Measurements from ENCODE around the gene PKDCC.
"Not testable (repeated sequence)": the region's sequence is repeated elsewhere in the genome, so short reads cannot be mapped to it uniquely, and the experiment has no call there.

Gene PKDCC

GRCh38 chr2:42063431-42064171, 15.8 kb downstream of the PKDCC start:
- no peak for DNase-seq (ENCODE audit: low read depth in 2 of 2)

- DNase-seq (ENCODE audit: low read depth in 2 of 2): no peak
These were observed 16.7 kb downstream of the PKDCC start for GRCh38 chr2:42064417-42064942.

DNA sequence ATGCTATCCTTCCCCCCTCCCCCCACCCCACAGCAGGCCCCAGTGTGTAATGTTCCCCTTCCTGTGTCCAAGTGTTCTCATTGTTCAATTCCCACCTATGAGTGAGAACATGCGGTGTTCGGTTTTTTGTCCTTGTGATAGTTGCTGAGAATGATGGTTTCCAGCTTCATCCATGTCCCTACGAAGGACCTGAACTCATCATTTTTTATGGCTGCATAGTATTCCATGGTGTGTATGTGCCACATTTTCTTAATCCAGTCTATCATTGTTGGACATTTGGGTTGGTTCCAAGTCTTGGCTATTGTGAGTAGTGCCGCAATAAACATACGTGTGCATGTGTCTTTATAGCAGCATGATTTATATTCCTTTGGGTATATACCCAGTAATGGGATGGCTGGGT, 17.9 kb downstream of the PKDCC start:
- DNase-seq (ENCODE audit: low read depth in 2 of 2): not testable (repeated sequence)

DNA sequence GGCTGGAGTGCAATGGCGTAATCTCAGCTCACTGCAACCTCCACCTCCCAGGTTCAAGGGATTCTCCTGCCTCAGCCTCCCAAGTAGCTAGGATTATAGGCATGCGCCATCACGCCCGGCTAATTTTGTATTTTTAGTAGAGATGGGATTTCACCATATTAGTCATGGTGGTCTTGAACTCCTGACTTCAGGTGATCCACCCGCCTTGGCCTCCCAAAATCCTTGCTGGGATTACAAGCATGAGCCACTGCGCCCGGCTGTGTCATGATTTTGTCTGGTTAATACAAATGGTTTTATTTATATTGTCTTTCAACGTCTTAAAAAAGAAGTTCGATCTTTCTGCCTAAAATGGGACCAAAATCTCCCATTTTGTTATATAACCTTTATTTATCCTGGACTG, 19.2 kb downstream of the PKDCC start:
- not testable (repeated sequence) for DNase-seq (ENCODE audit: low read depth in 2 of 2)

- no peak for DNase-seq (ENCODE audit: low read depth in 2 of 2)
These were observed 19.7 kb downstream of the PKDCC start for GRCh38 chr2:42067521-42067920.

GRCh38 chr2:42068571-42069178, 20.9 kb downstream of the PKDCC start:
- no peak for DNase-seq (ENCODE audit: low read depth in 2 of 2)

DNA sequence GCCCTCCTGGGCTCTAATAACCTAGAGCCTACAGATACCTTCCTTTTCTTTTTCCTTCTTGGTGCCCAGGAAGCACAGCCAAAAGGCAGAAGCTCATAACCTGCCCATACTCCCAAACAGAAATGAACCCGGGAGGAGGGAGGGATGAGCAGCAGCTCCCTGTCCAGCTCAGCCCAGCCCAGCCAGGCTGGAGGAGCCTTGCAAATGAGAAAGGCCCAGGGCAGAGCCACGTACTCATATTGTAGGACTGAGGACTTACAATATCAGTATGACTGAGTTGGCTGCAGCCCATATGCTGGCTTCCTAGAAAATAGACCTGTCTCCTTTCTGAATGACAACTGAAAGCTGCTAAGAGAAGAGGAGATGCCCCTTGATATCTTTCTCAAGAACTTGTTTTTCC, 21.7 kb downstream of the PKDCC start:
- DNase-seq (ENCODE audit: low read depth in 2 of 2): no peak

DNA sequence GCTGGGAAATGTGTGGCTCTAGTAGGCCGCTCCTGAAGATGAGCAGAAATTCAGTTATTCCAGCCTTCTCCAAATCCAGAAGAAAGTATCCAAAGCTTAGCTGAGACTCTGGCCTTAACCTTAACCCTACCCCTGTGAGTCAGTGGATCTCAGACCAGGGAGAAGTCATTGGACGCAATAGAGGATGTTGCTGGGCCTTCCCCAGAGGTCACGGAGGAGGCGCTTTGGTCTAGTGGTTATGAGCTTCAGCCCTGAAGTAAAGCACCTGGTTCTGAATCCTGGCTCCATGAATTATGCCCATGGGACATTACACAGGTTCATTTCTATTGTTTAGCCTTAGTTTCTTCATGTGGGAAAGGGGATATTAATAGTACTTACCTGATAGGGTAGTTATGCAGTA, 24.0 kb downstream of the PKDCC start:
- DNase-seq (ENCODE audit: low read depth in 2 of 2): no peak

- no peak for DNase-seq (ENCODE audit: low read depth in 2 of 2)
These were observed 24.7 kb downstream of the PKDCC start for GRCh38 chr2:42072349-42073118.

- DNase-seq (ENCODE audit: low read depth in 2 of 2): no peak
These were observed 26.1 kb downstream of the PKDCC start for GRCh38 chr2:42073739-42074503.

- no peak for DNase-seq (ENCODE audit: low read depth in 2 of 2)
These were observed 26.8 kb downstream of the PKDCC start for GRCh38 chr2:42074661-42075060.

GRCh38 chr2:42076357-42077225, 28.8 kb downstream of the PKDCC start:
- DNase-seq (ENCODE audit: low read depth in 2 of 2): no peak

DNA sequence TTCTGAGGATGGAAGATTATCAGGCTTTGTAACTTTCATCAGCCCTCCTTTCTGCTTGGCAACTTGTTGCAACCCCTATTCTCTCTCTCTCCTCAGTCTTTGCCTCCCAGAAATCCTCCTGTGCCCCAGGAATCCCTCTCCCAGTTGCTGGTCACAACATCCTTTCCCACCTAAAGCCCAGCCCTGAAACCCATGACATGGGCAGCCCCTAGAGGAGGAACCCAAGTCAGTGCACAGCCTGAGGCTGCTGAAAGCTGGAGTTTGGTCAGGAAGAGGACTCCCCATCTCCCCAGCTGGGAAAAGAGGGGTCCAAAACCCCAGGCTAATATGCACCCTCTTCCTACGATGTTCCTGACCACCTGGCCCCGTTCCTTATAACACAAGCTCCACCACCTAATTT, 29.5 kb downstream of the PKDCC start:
- no peak for DNase-seq (ENCODE audit: low read depth in 2 of 2)

GRCh38 chr2:42079737-42080287, 32.0 kb downstream of the PKDCC start:
- DNase-seq (ENCODE audit: low read depth in 2 of 2): no peak

DNA sequence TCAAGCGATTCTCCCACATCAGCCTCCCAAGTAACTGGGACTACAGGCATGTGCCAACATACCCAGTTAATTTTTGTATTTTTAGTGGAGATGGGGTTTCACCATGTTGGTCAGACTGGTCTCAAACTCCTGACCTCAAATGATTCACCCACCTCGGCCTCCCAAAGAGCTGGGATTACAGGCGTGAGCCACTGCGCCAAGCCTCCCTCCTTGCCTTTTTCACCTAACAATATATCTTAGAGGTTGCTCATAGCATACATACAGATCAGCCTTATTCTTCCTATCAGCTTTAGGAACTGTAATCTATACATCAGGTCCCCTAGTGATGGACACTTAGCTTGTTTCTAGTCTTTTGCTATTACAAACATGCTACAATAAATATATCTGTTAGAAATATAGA, 33.3 kb downstream of the PKDCC start:
- not testable (repeated sequence) for DNase-seq (ENCODE audit: low read depth in 2 of 2)

GRCh38 chr2:42082016-42082415, 34.2 kb downstream of the PKDCC start:
- no peak for DNase-seq (ENCODE audit: low read depth in 2 of 2)

DNA sequence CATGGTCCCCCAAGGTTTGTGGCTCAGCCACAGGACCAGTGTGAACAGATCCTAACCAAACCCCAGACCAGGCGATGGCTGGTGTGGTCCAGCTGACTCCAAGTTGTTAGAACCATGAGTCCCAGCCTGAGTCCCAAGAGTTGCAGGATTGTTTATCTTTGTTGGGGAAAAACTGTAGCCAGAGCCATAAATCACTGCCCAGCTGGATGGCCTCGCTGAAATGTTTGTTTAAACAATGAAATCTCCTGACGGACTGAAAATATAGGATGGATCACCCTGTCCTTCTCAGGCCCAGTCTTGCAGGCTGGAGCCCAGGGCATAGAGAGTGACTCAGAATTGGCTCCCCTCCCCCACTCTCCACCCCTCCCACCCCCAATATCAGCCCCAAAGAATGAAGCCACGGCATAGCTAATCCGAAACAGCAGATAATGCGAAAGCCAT, 36.4 kb downstream of the PKDCC start:
- DNase-seq (ENCODE audit: low read depth in 2 of 2): no peak

- not testable (repeated sequence) for DNase-seq (ENCODE audit: low read depth in 2 of 2)
These were observed 37.2 kb downstream of the PKDCC start for GRCh38 chr2:42085070-42085469.

GRCh38 chr2:42085706-42086487, 38.1 kb downstream of the PKDCC start:
- DNase-seq (ENCODE audit: low read depth in 2 of 2): no peak

- DNase-seq (ENCODE audit: low read depth in 2 of 2): no peak
These were observed 38.7 kb downstream of the PKDCC start for GRCh38 chr2:42086500-42086953.

Measured in stimulated activated CD8-positive, alpha-beta memory T cell treated with anti-CD3 and anti-CD28 coated beads, Interleukin-7, amount 100 ng/mL, for 1 hour (primary cell).